Mesendoderm (in vitro differentiated cells): Measurements from ENCODE around the gene MAML1.

ENCODE experiments used
- DNase-seq: peaks from one replicate; pipeline ENCODE4 v3.0.0; 2013
- H2AK5ac ChIP-seq: 2 replicates; pipeline ENCODE4 v1.6.1; 2013; ENCODE audit warnings: low read length, inconsistent platforms
- H2BK120ac ChIP-seq: 2 replicates; pipeline ENCODE4 v1.6.1; 2013; ENCODE audit warnings: low read depth, mild to moderate bottlenecking, low read length, moderate library complexity, mixed read lengths
- H2BK15ac ChIP-seq: replicated peaks from 2 replicates; pipeline ENCODE4 v1.6.1; 2013; ENCODE audit warnings: low read depth, mild to moderate bottlenecking, moderate library complexity
- H2BK5ac ChIP-seq: 2 replicates; pipeline ENCODE4 v1.6.1; 2013; ENCODE audit warnings: low read length, inconsistent platforms
- H3K18ac ChIP-seq: 2 replicates; pipeline ENCODE4 v1.6.1; 2013; ENCODE audit warnings: mild to moderate bottlenecking, low read length, mixed read lengths
- H3K23ac ChIP-seq: one replicate; pipeline ENCODE4 v1.6.1; 2013; ENCODE audit warnings: low read length
- H3K27ac ChIP-seq: 2 replicates; pipeline ENCODE4 v1.5.1; 2013; ENCODE audit warnings: low read depth, mild to moderate bottlenecking, inconsistent platforms, low read length, moderate library complexity
- H3K27me3 ChIP-seq: 2 replicates; pipeline ENCODE4 v1.6.1; 2013; ENCODE audit warnings: low read length, control low read depth, mild to moderate bottlenecking, inconsistent platforms; ENCODE audit not compliant: insufficient read depth, poor library complexity
- H3K36me3 ChIP-seq: 2 replicates; pipeline ENCODE4 v1.6.1; 2013; ENCODE audit warnings: low read length, inconsistent platforms; ENCODE audit not compliant: control insufficient read depth, insufficient read depth
- H3K4ac ChIP-seq: one replicate; pipeline ENCODE4 v1.6.1; 2013; ENCODE audit warnings: low read depth, mild to moderate bottlenecking, low read length, moderate library complexity
- H3K4me1 ChIP-seq: 2 replicates; pipeline ENCODE4 v1.6.1; 2013; ENCODE audit warnings: low read depth, low read length, inconsistent platforms; ENCODE audit not compliant: control insufficient read depth
- H3K4me2 ChIP-seq: 2 replicates; pipeline ENCODE4 v1.6.1; 2013; ENCODE audit warnings: low read length
- H3K4me3 ChIP-seq: 2 replicates; pipeline ENCODE4 v1.5.1; 2013; ENCODE audit warnings: mild to moderate bottlenecking, low read length
- H3K56ac ChIP-seq: one replicate; pipeline ENCODE4 v1.6.1; 2013; ENCODE audit warnings: low read length
- H3K79me1 ChIP-seq: 2 replicates; pipeline ENCODE4 v1.6.1; 2013; ENCODE audit warnings: low read length, inconsistent platforms
- H3K79me2 ChIP-seq: 2 replicates; pipeline ENCODE4 v1.6.1; 2013; ENCODE audit warnings: mild to moderate bottlenecking, low read length; ENCODE audit not compliant: control insufficient read depth, insufficient read depth
- H3K9ac ChIP-seq: 2 replicates; pipeline ENCODE4 v1.6.1; 2013; ENCODE audit warnings: low read length, inconsistent platforms
- H4K5ac ChIP-seq: one replicate; pipeline ENCODE4 v1.6.1; 2013; ENCODE audit warnings: low read length
- H4K8ac ChIP-seq: one replicate; pipeline ENCODE4 v1.6.1; 2013; ENCODE audit warnings: low read depth, mild to moderate bottlenecking, control low read depth, low read length, moderate library complexity
- WGBS: extraction: QIAGEN DNeasy Blood & Tissue Kit; methylation state at CpG from one replicate; pipeline ENCODE4 v1.1.7; 2013; ENCODE audit warnings: low lambda C conversion rate, missing lambda C conversion rate; ENCODE audit not compliant: insufficient coverage; ENCODE audit errors: extremely low coverage; 5-methylcytosine and 5-hydroxymethylcytosine counted together

The MAML1 gene

DNA sequence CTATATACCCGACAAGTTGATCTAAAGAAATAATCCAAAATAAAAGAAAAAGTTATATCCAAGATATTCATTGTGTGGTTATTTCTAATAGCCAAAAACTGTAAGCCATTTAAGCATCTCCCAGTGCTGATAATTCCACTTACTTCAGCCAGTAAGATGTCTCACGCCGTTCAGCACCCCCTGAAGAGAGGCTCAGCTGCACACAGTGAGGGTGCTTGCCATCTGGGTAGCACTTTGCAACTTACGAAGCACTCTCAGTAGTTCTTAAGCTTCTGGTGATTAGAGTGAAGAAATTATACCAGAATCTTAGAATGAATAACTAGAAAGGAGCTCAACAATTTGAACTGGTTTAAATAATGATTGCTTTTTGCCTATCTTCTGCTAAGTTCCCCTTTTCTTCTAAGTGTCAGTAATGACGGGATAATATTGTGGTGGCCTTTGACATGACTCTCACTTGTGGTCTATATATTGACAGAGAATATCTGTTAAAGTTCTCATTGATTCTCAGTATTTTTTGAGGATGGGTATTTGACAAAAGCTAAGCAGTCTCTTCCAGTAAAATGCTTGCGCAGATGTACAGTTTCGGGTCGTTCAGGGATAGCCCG is 35.0 kb downstream of the MAML1 start:
- Histone ChIP-seq H4K5ac (no peak overlapping the region), H3K4me1 (no peaks in the 10 kb centered on the region), H3K56ac (no peak overlapping the region), H3K79me2 (peaks cover 24% of the 10 kb centered on the region), H3K4me2 (no peak overlapping the region), H2BK5ac (no peak overlapping the region), H3K27ac (no peak overlapping the region), H2BK120ac (no peak overlapping the region), H2AK5ac (no peak overlapping the region), H3K4me3 (no peak overlapping the region), H3K18ac (no peak overlapping the region), H3K27me3 (no peaks in the 10 kb centered on the region), H3K79me1 (peaks cover 20% of the 10 kb centered on the region), H3K23ac (no peak overlapping the region), H3K36me3 (peaks cover 18% of the 10 kb centered on the region), H2BK15ac (no peak overlapping the region), H3K4ac (no peak overlapping the region), H3K9ac (no peak overlapping the region), H4K8ac (no peak overlapping the region)
- WGBS = no CpG with 5 or more reads among the region's 9 CpGs
- peak; percentile 50 for DNase-seq

DNA sequence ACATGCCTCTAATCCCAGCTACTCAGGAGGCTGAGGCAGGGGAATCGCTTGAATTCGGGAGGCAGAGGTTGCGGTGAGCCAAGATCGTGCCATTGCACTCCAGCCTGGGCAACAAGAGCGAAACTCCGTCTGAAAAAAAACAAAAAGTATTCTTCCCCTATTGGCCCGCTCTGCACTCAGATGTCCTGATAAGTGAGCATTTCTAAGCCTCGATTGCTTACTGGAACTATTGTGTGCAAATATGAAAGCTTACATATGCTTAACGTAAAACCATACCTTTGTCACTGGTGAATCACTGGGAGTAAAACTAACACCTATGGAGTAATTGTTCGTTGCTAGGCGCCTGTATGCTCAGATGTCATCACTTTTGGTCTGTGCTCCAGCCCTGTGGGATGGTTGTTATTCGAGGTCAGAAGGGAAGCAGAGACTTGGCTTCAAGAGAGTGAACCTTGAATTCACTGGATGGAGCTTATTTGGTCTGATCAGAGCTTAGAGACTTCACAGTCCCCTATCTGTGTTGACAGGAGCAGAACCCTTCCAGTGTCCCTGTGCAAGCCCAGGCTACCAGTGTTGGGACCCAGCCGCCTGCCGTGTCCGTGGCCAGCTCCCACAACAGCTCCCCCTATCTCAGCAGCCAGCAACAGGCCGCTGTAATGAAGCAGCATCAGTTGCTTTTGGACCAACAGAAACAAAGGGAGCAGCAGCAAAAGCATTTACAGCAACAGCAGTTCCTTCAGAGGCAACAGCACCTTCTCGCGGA is 35.9 kb downstream of the MAML1 start:
- no peak overlapping the region for H3K4me2 ChIP-seq
- peak; percentile 75 for DNase-seq
- H2BK15ac ChIP-seq = no peak overlapping the region
- H3K4me3 ChIP-seq = no peak overlapping the region
- no peak overlapping the region for H4K8ac ChIP-seq
- peaks cover 19% of the 10 kb centered on the region for H3K79me1 ChIP-seq
- H3K56ac ChIP-seq = no peak overlapping the region
- no peak overlapping the region for H3K9ac ChIP-seq
- no peak overlapping the region for H3K4ac ChIP-seq
- H2BK5ac ChIP-seq = no peak overlapping the region
- no peak overlapping the region for H3K27ac ChIP-seq
- no CpG with 5 or more reads among the region's 18 CpGs for WGBS
- peaks cover 22% of the 10 kb centered on the region for H3K79me2 ChIP-seq
- no peak overlapping the region for H4K5ac ChIP-seq
- no peaks in the 10 kb centered on the region for H3K4me1 ChIP-seq
- no peak overlapping the region for H2AK5ac ChIP-seq
- H3K36me3 ChIP-seq = peaks cover 18% of the 10 kb centered on the region
- H3K18ac ChIP-seq = no peak overlapping the region
- H3K23ac ChIP-seq = no peak overlapping the region
- no peaks in the 10 kb centered on the region for H3K27me3 ChIP-seq
- H2BK120ac ChIP-seq = no peak overlapping the region

DNA sequence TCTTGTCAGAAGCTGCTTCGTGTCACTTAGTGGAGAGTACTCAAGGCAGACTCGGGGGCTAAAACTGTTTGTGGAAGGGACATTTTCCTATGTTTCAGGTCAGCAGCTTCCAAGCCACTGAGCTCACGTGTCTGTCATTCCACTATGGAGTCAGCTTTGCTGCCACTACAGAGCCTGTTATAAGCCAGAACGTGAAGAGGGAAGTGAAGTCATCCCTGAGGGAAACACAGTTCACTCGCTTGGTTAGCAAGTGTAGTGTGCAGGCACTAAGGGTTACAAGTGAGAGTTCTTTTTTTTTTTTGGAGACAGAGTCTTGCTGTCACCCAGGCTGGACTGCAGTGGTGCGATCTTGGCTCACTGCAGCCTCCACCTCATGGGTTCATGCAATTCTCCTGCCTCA is 36.6 kb downstream of the MAML1 start:
- no peak overlapping the region for H3K27ac ChIP-seq
- H3K23ac ChIP-seq = no peak overlapping the region
- WGBS = no CpG with 5 or more reads among the region's 6 CpGs
- H4K8ac ChIP-seq = no peak overlapping the region
- no peak overlapping the region for H2BK120ac ChIP-seq
- no peak overlapping the region for H4K5ac ChIP-seq
- H2BK5ac ChIP-seq = no peak overlapping the region
- no peak overlapping the region for H3K4me2 ChIP-seq
- no peak overlapping the region for H2BK15ac ChIP-seq
- H3K9ac ChIP-seq = no peak overlapping the region
- H3K4ac ChIP-seq = no peak overlapping the region
- H3K27me3 ChIP-seq = no peaks in the 10 kb centered on the region
- peaks cover 22% of the 10 kb centered on the region for H3K36me3 ChIP-seq
- peaks cover 15% of the 10 kb centered on the region for H3K79me2 ChIP-seq
- no peak for DNase-seq
- no peak overlapping the region for H3K4me3 ChIP-seq
- H3K4me1 ChIP-seq = no peaks in the 10 kb centered on the region
- peaks cover 13% of the 10 kb centered on the region for H3K79me1 ChIP-seq
- no peak overlapping the region for H3K56ac ChIP-seq
- no peak overlapping the region for H3K18ac ChIP-seq
- no peak overlapping the region for H2AK5ac ChIP-seq

DNA sequence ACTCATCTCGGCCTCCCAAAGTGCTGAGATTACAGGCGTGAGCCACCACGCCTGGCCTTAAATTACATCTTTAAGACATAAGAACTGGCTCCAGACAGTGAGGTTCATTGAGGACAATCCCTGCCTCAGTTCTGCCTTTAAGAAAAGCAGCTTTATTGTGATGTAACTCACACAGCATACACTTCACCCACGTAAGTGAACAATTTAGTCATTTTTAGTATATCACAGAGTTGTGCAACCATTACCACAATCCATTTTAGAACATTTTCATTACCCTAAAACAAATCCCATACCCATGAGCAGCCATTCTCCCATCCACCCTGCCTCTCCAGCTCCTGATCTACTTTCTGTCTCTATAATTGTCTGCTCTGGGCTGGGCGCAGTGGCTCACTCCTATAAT is 37.2 kb downstream of the MAML1 start:
- Histone ChIP-seq H3K9ac (no peak overlapping the region), H3K23ac (no peak overlapping the region), H3K18ac (no peak overlapping the region), H3K27me3 (no peaks in the 10 kb centered on the region), H2BK120ac (no peak overlapping the region), H2BK15ac (no peak overlapping the region), H3K79me2 (peaks cover 15% of the 10 kb centered on the region), H3K36me3 (peaks cover 22% of the 10 kb centered on the region), H2BK5ac (no peak overlapping the region), H2AK5ac (no peak overlapping the region), H3K79me1 (peaks cover 13% of the 10 kb centered on the region), H3K4ac (no peak overlapping the region), H4K5ac (no peak overlapping the region), H3K4me3 (no peak overlapping the region), H3K56ac (no peak overlapping the region), H3K4me2 (no peak overlapping the region), H3K27ac (no peak overlapping the region), H4K8ac (no peak overlapping the region), H3K4me1 (no peaks in the 10 kb centered on the region)
- no CpG with 5 or more reads among the region's 5 CpGs for WGBS
- DNase-seq = no peak

DNA sequence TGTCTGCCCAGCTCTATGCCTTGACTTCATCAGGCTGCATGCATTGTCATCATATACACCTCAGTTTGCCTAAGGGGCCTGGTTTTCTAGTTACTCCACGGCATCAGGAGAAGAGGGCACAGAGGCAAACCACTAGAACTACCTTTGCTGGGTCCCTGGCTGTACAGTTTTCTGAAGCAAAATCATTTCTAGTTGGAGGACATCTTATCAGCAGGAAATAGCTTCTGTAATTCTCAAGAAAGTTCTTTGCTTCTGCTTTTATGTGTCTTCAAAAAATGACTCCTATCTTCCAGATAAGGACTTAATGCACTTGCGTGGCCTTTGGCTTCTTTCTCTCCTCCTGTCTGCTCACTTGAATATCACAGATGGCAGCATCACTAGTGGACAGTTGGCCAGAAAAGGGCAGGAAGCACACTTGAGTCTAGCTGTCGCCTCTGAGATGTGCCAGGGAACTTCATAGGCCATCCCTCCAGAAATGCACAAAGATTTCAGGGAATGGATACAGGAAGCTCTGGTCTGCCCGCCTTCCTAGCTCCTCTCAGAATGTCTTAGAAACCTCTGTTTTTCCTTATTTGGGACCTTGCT is 38.8 kb downstream of the MAML1 start:
- H3K4ac ChIP-seq = no peak overlapping the region
- no peak overlapping the region for H2BK5ac ChIP-seq
- peaks cover 7% of the 10 kb centered on the region for H3K79me2 ChIP-seq
- H3K4me3 ChIP-seq = no peak overlapping the region
- H3K56ac ChIP-seq = no peak overlapping the region
- no peak for DNase-seq
- H3K18ac ChIP-seq = no peak overlapping the region
- H4K8ac ChIP-seq = no peak overlapping the region
- no peak overlapping the region for H4K5ac ChIP-seq
- H3K4me1 ChIP-seq = no peaks in the 10 kb centered on the region
- peaks cover 9% of the 10 kb centered on the region for H3K79me1 ChIP-seq
- H3K27ac ChIP-seq = no peak overlapping the region
- H2AK5ac ChIP-seq = no peak overlapping the region
- no peak overlapping the region for H3K4me2 ChIP-seq
- no peaks in the 10 kb centered on the region for H3K27me3 ChIP-seq
- H2BK120ac ChIP-seq = no peak overlapping the region
- no peak overlapping the region for H2BK15ac ChIP-seq
- no peak overlapping the region for H3K23ac ChIP-seq
- WGBS = no CpG with 5 or more reads among the region's 4 CpGs
- no peak overlapping the region for H3K9ac ChIP-seq
- H3K36me3 ChIP-seq = peaks cover 17% of the 10 kb centered on the region
